HG03066 (cell line): Measurements from ENCODE around the gene IQSEC1.
A peak's percentile ranks its signal among the peaks of the same experiment; 100 is the strongest.

ENCODE experiments used
- ATAC-seq: cut with Tn5 transposase; IDR thresholded peaks from one replicate; pipeline ENCODE4 v1.9.1; 2021; ENCODE audit warnings: low read depth; ENCODE audit not compliant: unreplicated experiment

IQSEC1 gene

DNA sequence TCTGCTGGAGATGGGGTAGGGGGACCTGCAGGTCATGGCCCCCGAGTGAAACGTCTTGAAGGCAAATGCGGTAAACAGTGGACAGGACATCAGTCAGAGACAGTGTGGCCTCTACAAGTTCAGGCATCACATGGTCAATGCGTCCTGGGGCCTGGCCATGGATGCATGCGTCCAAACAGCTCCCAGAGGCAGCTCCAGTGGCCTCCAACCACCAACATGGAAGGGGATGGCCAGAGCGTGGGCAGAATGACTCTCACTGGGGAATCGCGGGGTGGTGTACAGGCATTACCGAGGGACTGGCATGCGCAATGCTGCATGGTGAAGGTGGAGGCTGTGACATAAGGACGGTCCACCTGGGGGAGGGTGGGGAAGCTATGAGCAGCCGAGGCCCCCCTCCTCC lies 35.6 kb upstream of the IQSEC1 start:
- no peak for ATAC-seq

DNA sequence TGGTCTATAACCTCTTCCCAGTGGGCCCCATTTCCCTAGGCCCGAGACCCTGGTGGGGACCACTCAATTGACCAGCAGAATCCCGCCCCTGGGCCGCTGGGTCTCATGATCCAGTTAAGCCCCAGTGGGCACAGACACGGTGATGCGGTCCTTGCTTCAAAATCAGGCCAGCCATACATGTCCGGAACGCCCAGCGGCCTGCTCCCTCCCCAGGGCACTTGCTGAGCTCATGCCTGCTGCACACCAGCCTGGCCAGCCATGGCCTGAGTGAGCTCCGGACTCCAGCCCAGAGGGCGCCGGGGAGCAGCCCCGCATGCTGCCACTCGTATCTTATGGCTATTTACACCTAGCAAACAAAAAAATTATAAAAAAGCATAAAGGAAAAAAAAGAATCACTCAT lies 34.4 kb upstream of the IQSEC1 start:
- ATAC-seq = no peak

DNA sequence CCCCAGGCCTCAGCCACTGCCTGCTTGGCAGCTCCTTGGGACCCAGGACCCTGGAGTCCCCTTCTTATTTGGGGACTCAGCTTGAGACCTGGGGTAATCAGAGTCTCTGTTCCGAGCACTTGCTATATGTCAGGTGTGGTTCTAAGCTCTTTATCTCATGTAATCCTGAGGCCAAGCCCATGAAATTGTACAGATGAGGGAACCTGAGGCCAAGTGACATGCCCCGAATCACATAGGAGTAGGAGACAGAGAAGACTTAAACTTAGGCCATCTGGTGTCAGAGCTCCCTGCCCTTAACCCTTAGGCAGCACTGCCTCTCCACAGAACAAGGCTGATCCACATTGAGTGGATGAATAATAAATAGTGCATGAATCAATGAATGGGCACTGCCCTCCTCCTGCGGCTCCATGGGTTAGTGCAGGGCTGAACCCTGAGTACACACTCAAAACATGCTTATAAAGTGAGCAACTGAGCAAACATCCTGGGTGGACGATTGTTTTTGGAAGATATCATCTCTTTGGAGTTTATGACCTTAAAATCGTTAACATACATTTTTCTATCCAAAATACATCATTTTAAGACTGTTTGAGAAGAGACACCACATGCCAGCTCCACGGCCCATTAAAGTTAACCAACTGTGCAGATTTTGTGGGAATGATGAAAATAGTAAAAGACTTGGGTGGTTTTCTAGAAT lies 33.2 kb upstream of the IQSEC1 start:
- no peak for ATAC-seq

DNA sequence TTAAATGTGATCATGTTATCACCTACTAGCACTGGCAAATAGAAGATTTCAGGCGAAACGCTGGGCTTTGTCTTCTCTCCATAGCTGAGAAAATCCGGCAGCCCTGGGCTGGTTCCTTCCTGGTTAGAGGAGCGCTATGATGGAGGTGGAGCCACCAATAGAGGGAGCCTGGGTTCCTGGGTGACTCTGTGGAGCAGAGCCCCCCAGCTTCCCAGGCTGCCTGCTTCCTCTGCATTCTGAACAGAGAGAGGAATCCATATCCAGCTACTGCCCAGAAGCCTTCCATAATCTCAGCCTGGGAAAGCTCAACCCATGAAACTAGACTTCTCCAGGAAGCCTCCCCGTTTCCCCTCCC lies 32.6 kb upstream of the IQSEC1 start:
- ATAC-seq = no peak

DNA sequence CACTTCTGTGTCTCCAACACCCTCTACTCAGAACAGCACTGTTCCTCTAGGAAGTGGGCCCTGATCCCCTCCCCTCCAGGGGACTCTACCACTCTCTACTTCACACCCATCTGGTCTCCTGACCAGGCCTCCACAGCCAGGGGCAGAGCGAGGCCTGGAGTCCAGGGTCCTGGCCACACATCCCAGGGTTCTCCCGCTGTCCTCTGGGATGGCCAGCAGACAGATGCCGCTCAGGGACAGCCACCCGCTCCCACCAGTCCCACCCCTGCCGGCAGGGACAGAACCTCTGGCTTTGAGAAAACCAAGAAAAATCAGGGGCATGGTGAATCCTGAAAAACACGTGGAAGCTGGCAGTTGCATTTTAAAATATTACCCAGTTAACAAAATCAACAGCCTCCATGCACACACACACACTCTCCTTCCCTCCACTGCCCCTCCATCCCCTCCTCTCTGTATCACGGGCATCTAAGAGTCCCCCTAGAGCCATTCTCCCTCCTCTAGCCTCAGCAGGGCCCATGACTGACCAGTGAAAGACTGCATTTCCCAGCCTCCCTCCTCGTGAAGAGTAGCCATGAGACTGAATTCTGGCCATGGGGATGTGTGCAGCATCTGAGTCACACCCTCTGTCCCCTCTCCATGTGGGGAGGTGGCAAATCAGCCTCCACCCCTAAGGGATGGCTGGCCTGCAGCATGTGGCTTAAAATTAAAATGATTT lies 32.1 kb upstream of the IQSEC1 start:
- ATAC-seq = no peak

DNA sequence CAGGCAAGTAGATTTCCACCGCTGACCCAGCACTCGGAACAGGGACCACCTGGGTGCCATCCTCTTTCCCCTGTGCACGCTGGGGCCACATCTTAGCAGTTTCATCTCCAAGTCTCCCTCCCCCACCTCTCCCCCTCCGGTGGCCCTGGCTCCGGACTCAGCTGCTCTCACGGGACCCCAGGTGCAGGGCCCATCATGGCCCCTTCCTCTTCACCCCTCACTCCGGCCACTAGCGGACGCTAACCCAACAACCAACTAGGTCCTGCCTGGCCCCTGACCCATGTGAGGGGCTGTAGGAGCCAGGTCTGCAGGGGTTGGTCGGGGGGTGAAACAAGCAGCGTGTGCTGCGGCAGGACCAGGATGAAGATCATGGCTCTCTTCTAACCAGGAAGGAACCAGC lies 31.3 kb upstream of the IQSEC1 start:
- ATAC-seq = no peak

DNA sequence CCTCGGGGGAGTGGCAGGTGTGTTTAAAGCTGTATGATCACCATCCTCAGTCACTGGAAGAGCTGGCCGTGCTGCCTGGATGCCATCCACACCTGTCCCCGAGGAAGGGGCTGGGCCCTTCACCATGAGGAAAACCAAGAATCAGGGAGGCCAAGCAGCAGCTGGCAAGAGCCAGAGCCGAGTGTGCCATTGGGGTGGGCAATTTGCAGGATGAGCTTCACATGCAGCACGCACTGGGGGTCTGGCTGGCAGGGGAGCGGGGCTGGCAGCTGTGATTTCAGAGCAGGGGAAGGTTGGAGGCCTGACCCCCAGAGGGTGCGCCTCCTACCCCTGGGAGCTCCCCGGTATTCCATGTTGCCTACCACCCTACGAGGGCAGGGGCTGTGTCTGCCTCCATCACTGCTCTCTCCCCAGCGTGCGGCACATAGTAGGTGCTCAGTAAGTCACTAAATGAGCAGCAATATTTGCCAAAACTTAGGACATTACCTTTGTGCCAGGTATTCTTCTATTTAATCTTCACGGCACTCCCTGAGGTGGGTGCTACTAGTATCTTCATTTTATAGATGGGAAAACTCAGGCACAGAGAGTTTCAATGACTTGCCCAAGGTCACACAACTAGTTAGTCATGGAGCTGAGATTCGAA lies 30.3 kb upstream of the IQSEC1 start:
- ATAC-seq = no peak

DNA sequence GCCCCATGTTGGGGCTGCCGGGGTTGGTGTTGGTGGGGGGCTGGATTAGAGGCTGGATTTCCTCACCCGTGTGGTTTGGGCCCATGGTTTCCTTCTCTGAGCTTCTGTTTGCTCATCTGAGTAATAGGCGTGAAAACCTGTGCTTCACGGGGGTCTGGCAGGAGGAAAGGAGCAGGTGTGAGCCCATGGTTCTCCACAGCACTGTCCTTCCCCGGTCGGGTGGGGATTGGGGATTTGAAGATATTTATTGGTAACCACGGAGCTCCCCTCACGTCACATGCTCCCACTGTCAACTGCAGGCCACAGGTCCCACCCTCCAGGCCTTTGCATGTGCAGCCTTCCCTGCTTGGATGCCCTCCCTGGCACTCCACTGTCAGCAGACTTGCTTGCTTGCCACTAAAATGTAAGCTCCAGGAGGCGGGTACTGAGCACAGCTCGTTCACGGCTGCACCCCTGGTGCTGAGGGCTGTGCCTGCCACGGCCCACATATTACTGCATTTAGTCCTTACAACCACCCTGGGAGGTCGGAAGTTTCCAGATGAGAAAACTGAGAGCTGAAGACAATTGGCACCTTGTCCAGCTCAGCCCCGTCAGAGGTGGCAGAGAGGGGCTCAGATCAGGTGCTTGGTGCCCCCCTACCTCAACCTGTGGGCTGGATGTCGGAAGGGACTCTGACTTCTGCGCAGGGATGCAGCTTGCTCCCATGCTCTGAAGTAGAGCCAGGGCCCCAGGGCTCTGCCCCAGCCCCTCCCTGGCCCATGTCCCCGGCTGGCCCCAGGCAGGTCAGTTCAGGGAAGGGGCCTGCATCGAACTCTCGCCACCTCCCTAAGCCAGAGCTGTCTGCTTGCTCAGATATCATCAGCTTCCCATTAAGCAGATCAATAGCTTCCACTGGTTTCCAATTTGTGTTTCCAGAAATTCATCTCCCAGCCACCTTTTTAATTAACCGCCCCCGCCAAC lies 29.4 kb upstream of the IQSEC1 start:
- no peak for ATAC-seq

DNA sequence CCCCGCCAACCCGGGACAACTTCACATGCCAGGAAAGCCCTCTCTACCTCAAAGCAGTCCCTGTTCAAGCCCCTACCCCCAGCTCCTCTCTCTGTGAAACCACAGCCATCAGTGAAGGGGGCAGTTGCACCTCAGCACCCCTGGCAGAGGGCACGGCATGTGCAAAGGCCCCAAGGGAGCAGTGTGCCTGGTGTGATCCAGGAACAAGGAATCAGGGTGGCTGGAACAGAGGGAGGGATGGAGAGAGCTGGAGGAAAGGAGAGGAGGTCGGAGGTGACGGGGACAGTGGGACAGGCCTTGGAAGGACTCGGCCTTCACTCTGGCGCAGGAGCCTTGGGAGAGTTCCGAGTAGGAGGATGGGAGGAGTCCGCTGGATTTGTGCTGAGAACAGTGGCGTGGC lies 26.5 kb upstream of the IQSEC1 start:
- ATAC-seq = no peak

DNA sequence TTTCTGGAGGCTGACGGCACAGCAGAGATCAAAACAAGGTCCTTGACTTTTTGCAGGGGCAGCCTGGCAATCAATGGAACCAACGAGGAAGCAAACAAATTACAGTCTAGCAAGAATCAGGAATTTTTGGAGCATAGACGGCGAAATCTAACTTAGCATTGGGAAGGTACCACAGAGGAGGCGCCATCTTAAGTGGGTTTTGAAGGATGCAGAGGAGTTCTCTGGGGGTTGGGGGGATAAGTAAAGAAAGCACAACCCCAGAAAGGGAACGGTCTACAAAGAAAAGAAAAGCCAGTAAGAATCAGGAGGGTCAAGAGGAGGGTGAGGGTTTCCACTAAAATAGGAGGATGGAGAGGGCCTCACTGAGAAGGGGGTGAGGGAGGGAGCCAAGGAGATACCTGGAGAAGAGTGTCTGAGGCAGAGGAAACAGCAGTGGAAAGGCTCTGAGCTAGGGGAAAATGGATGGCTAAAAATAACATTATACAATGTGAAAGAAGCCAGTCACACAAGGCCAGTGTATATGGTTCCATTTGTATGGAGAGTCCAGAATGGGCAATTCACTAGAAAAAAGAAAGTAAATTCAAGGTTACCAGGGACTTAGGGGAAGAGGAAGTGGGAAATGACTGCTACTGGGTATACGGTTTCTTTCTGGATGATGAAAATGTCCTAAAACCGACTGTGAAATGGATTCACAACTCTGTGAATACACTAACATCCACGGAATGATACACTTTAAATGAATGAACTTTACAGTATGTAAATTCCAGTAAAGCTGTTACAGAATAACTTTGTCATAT lies 25.2 kb upstream of the IQSEC1 start:
- no peak for ATAC-seq

DNA sequence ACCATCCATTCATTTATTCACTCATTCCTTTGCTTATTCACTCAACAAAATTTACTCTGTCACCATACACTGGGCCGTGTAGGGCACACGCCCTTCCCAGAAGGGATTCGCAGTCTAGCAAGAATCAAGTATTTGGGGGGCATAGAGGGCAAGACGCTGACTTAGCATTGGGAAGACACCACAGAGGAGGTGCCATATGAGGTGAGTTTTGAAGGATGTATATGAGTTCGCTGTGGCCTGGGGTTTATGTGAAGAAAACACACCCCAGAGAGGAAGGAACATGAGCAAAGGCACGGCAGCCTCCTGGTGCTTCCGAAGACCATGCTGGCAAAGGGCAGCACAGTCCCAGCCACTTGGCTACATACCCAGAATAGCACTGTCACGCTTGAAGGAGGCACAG lies 23.1 kb upstream of the IQSEC1 start:
- no peak for ATAC-seq

DNA sequence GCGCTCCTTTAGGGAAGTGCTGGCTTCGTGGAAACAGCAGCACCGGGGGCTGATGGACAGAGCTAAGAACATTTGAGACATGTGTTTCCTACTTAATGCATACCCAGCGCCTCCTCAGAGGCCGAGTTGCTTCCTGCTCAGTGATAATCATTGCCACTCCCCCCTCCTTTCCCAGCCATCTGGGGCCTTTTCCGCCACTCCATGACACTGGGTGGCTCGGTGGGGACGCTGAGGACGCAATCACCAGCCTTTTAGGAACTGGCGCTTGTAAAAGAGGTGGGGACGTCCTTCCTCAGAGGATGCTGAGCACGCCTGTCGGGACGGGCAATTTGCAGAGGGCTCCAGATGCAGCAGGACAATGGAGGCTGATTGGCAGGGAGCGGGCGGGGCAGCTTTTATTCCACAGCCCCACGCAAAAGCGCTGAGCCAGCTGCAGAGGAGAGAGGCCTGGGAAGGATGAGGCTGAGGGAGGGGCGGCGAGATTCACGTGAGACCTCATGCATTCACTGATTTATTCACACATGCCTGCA lies 22.2 kb upstream of the IQSEC1 start:
- no peak for ATAC-seq

DNA sequence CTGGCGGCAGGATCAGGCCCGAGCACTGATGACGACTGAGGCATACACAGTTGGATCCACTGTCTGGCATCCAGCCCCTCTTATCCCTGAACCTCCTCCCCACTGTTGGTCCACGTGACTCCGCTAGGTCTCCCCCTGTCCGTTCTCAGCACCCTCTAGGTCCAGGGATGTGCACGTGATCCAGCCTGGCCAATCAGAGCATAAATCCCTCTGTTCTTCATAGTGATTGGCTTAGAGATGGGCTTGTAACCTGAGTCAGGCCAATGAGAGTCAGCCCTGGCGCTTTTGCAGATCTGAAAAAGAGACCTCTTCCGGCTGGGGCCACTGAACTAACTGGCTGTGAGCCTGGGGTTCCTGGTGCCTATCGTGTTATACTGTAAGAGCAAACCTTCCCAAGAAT lies 20.5 kb upstream of the IQSEC1 start:
- no peak for ATAC-seq

DNA sequence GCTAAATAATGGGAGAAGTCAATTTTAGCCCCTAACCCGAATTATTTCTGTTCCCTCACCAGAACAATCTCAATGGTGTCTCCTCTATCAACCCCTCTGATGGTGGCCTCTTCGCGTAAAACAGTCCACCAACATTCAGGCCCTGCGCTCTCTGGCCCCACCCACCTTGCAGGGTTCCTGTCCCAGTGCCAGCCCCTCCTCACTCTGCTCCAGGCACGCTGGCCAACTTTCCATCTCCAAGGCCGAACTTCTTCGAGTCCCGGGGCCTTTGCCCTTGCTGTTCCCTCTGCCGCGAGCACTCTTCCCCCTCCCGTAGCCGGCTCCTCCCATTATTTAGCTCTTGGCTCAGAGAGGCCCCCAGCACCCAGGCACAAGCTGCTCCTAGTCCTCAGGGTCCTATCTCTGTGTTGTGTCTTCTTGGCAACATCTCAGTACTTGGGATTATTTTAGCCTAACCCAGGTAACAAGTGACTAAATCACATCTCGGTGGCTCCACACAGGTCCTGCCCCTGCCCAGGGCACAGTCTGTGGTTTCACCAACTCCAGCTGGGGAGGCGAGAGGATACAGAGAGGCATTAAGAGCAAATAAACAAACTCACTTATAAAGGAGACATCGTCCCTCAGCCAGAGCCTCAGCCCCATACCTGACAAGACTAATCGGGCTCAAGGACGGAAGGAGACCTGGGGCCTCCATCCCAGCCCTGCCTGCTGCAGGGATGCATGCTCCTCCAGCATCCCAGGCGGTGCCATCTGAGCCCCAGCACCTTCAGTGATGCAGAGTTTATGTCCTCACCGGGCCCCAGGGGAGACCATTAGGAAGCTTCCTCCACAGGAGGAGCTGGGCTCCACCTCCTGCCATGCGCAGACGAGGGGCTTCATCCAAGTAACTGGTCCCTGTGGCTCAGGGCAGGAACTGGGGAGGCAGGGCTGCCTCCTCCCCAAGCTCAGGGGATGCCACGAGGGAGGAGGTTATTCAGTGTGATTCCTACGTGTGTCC lies 19.7 kb upstream of the IQSEC1 start:
- ATAC-seq = no peak

DNA sequence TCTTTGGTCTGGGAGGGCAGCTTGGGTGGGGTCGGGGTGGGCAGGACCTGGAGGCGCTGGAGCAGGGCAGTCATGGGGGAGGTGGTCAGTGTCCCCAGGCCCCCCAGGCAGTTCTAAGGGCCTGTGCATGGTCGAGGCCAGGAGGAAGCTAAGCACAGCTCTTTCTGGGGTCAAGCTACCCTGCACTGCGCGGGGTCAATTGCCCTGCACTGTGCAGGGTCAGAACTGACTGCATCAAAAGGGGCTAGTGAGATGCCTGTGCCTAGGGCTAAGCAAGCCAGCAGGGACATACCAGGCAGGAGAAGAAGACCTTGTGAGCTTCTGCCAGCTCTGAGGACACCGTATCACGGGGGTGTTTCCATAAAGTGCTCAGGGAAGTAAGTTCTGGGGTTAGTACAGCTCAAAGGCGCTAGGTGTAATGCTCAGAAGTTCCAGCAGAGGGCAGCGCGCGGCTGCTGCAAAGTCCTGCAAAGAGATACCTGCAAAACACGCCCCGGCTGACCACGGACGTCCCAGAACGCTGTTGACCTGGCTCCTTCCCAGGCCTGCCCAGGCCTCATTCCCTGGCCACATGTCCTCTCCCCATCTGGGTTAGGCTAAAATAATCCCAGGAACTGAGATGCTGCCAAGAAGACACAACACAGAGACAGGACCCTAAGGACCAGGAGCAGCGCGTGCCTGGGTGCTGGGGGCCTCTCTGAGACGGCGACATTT lies 18.8 kb upstream of the IQSEC1 start:
- ATAC-seq = peak; percentile 48

DNA sequence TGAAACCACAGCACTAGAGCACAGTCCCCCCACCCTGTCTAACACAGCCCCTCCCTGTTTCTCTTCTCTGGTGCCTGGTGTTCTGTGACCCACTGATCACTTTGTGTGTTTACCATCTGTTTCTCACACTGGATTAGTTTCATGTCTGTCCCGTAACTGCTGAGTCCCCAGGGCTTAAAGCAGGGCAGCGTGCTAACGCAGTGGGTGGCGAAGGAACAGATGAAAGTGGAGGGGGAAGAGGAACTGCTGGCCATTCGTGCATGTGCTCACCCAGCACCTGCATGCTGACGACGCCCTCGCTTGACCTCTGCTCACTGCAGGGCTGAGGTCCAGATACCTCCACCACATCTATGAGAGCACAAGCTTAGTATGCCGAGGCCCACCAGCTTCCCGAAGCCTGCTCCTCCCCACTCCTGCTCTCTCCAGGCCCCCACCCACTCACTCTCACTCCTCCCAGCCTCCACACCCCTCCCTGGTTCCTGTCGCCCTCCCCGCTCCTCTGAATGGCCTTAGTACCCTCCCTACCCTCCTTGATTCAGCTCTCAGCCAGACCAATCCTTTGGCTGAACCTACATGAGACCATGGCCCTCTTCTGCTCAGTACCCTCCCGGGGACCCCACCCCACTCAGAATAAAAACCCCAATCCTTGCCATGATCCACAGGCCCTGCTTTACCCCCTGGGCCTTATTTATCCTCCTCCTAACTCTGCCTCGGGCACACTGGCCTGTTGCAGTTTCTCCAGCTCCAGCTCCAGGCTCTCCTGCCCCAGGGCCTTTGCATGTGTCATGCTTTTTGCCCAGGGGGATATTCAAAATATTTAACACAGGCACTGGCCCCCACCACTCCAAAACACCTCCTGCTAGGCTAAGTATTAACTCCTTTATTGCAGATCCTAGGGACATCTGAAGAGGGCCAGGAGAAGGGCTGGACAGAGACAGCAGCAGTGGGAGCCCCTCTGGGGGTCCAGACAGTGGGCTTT lies 15.1 kb upstream of the IQSEC1 start:
- peak; percentile 65 for ATAC-seq
